K562 treated with DMSO at 1 percent for 12 hours (cell line): ENCODE data around the gene ATP6V1B1. TPM values are rescaled to one million over a fixed set of nuclear protein-coding genes. Genes with fewer than 3 reads are reported as not detected.

Experiments
- total RNA-seq: library from RNA; unstranded; fragments of 300-600 nt; gene quantifications from 2 replicates; pipeline ENCODE4 v1.2.3, GENCODE V29; 2022; ENCODE audit not compliant: insufficient read depth

The ATP6V1B1 gene
- not detected in 2 replicates for total RNA-seq

DNA sequence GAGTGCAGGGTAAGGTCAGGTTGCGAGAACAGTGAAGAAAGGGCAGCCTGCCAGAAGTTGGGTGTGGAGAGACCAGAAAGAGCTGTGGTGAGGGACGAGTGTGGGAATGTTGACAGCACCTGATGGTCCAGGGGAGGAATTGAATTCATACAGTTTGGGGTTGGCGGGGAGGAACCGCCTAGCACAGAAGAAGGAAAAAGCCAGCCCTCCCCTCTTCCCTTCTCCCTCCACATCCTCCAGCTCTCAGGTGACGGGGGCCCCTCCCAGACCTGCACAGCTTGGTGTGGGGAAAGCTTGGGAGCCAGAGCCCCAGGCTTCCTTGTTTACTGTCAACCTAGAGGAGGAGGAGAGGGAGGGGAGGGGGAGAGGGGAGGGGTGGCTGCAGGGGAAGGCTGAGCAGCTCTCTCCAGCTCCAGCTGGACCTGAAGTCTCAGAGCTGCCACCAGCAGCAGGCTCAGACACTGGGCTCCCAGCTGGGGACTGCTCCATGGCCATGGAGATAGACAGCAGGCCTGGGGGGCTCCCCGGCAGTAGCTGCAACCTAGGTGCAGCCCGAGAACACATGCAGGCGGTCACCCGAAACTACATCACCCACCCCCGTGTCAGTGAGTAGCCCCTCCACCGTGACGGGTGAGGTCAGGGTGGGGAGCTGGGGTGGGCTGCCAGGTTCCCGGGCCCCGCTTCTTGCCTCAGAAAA is at the start of gene ATP6V1B1:
Gene ATP6V1B1 (plus strand): TSS at position 433 of the 697 bp plus-strand sequence. CDS start 55 bp downstream, at position 488.

DNA sequence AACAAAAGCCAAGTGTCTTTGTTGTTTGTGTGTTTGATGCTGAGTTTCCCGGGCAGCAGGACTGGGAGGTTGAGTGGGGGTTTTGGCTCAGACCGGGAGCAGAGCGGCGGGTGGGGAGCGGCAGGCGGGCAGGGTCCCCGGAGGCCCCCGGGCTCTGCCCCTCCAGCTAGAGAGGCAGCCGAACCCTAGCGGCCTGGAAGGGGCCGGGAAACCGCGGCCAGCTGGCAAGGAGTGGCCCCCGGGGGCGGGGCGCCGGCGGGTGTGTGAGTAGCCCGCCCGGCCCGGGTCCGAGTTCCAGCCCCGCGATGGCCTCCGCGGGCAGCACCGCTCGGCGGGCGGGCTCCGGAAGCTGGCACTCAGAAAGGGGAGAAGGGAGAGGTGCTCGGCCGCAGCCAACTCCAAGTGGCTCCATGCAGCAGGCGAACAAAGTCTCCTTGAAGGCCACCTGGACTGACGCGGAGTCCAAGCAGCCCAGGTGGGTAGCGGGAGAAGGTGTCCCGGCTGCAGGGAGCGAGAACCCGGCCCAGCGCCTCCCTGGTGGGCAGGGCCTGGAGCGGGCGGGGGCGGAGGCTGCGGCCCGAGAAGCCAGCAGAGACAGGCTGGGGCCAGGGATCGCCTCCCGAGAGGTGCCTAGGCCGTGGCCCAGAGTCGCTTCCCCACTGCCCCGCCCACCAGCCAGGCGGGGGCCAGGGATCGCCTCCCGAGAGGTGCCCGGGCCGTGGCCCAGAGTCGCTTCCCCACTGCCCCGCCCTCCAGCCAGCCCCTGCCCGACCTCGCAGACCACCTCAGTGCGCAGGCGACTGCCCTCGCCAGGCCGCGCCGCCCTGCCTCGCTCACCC is 42.9 kb downstream of the ATP6V1B1 start, which contains the start of gene ANKRD53:
Gene ANKRD53 (plus strand): TSS at position 290 of the 839 bp plus-strand sequence. CDS start 16 bp downstream, at position 306.

DNA sequence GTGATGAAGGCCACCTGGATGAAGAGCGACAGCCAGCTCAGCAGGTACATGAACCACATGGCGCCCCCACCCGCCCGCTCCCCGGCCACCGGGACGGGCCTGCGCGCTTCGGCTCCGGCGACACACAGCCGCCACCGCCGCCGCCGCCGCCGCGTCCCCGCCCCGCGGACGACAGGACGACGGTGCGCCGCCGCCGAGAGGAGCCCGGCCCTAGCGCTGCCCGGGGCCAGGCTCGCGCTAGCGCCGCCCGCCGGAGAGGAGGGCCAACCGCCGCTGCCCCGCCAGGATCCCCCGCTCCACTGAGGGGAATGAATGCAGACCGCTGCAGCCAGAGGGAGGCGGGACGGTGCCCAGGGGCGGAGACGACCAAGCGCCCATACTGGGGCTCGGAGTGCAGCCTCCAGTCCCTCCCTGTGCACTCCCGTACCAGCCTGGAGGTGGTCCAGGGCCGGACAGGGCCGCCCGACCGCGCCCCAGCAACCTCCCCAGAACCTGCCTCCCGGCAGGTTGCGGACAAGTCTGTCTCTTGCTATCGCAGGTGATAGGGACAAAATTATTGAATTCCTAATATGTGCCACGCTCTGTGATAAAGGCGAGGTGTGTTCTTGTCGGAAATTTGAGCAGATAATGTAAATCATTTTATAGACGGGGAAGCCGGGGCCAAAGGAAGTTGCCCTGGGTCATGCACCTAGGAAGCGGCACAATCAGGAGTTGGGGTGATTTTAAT is 59.2 kb downstream of the ATP6V1B1 start, which contains the start of gene TEX261:
Gene TEX261 (minus strand): TSS at position 175 of the 727 bp plus-strand sequence. CDS start 116 bp downstream, at position 59.

Other genes starting within 250 kb of the ATP6V1B1 start
- 4.3 and 13.2 TPM in 2 replicates for gene ADD2, start 167.7 kb upstream of the ATP6V1B1 start, total RNA-seq
- gene FIGLA, start 145.3 kb upstream of the ATP6V1B1 start, total RNA-seq, result not detected in 2 replicates
- gene CLEC4F, start 115.3 kb upstream of the ATP6V1B1 start, total RNA-seq, result not detected in 2 replicates
- not detected in 2 replicates for gene CD207, start 100.1 kb upstream of the ATP6V1B1 start, total RNA-seq
- not detected in 2 replicates for gene VAX2, start 35.3 kb upstream of the ATP6V1B1 start, total RNA-seq
- not detected in 2 replicates for gene ANKRD53, start 42.7 kb downstream of the ATP6V1B1 start, total RNA-seq
- gene TEX261, start 59.0 kb downstream of the ATP6V1B1 start, total RNA-seq, result 35.7 and 73.9 TPM in 2 replicates
- gene NAGK, start 132.7 kb downstream of the ATP6V1B1 start, total RNA-seq, result 57.8 and 73.6 TPM in 2 replicates
- 14.1 and 23.3 TPM in 2 replicates for gene MCEE, start 194.3 kb downstream of the ATP6V1B1 start, total RNA-seq
- gene MPHOSPH10, start 194.7 kb downstream of the ATP6V1B1 start, total RNA-seq, result 12.3 and 24.6 TPM in 2 replicates